Stomach (tissue), 9 donors: ENCODE data around the gene ATP2B2. TPM values are rescaled to one million over a fixed set of nuclear protein-coding genes. Genes with fewer than 3 reads are reported as not detected.

Source experiments
- DNase-seq, 2 donors: peaks; one replicate each; pipeline versions ENCODE4 v3.0.0 to v3.0.0-alpha.2; 2013 to 2019
- H3K27ac ChIP-seq, 5 donors: fragments of 200-600 bp in 4 of 5; sonication (generic) in 4 of 5; one replicate each; pipeline ENCODE4 v1.5.1; 2013 to 2019; ENCODE audit warnings: mild to moderate bottlenecking in 1 of 5, moderate library complexity in 1 of 5
- H3K27me3 ChIP-seq, 3 donors: fragments of 200-600 bp; sonication (generic); one replicate each; pipeline ENCODE4 v1.5.1; 2017 to 2019; ENCODE audit warnings: mixed run types in 1 of 3
- H3K36me3 ChIP-seq, 4 donors: fragments of 200-600 bp; sonication (generic); 1 replicate in 3 of 4; 2 replicates in 1 of 4; pipeline ENCODE4 v1.5.1; 2016 to 2019
- H3K4me1 ChIP-seq, 4 donors: fragments of 200-600 bp; sonication (generic); one replicate each; pipeline ENCODE4 v1.5.1; 2016 to 2019
- H3K4me3 ChIP-seq, 4 donors: fragments of 200-600 bp; sonication (generic) in 3 of 4; one replicate each; pipeline ENCODE4 v1.5.1; 2016 to 2019; ENCODE audit warnings: mild to moderate bottlenecking in 1 of 4
- H3K9me3 ChIP-seq, 4 donors: fragments of 200-600 bp; sonication (generic); one replicate each; pipeline ENCODE4 v1.5.1; 2016 to 2019
- EP300 ChIP-seq: sonication (generic); formaldehyde crosslinking; IDR thresholded peaks from one replicate; pipeline ENCODE4 v1.6.1; 2017; ENCODE audit warnings: antibody characterized with exemption
- POLR2A ChIP-seq, 4 donors: fragments of 450-650 bp; IDR thresholded peaks; one replicate each; pipeline ENCODE4 v1.6.1; 2016; ENCODE audit warnings: antibody characterized with exemption in 4 of 4, control low read depth in 2 of 4, mild to moderate bottlenecking in 1 of 4, moderate library complexity in 1 of 4
- POLR2AphosphoS5 ChIP-seq, 3 donors: sonication (generic); formaldehyde crosslinking; IDR thresholded peaks; one replicate each; pipeline ENCODE4 v1.6.1; 2016; ENCODE audit warnings: antibody characterized with exemption in 3 of 3
- WGBS, 5 donors: extraction: QIAGEN DNeasy Blood & Tissue Kit in 3 of 5; methylation state at CpG; one replicate each; pipeline versions ENCODE4 v1.1.5 to v1.1.7; 2013 to 2018; 5-methylcytosine and 5-hydroxymethylcytosine counted together
- intact Hi-C: fragments of 100-400 bp; cut with DNase I; formaldehyde crosslinking; loops from one replicate; pipeline ENCODE4 v1.15.1; 2023; ENCODE audit warnings: low total_unique reads
- polyA plus RNA-seq, 3 donors: library from polyadenylated mRNA; stranded (reverse); fragments of 200-250 nt; gene quantifications; one replicate each; pipeline ENCODE4 v1.2.3, GENCODE V29; 2013
- total RNA-seq, 5 donors: library from RNA; depleted of rRNA; stranded (reverse); fragments of >200 nt; gene quantifications; one replicate each; pipeline versions ENCODE4 v1.1.0 to v1.2.3, GENCODE V29; 2014 to 2016
- TF ChIP-seq, protein P1 (sequence below), 7 experiments: fragments of 450-650 bp in 4 of 7; fragments of 200-600 bp in 3 of 7; sonication (generic) in 3 of 7; IDR thresholded peaks; one replicate each; pipeline ENCODE4 v1.5.1; 2016 to 2019; ENCODE audit warnings: antibody characterized with exemption in 7 of 7, control low read depth in 2 of 7, mild to moderate bottlenecking in 1 of 7
- donor health status: healthy with polysubstance abuse.
- donor health status: Bipolar disorder and iron deficiency.
- donor health status: healthy.

ATP2B2 gene
- total and polyA plus RNA-seq, 8 donors: 0.03 to 0.37 TPM; not detected in 6

DNA sequence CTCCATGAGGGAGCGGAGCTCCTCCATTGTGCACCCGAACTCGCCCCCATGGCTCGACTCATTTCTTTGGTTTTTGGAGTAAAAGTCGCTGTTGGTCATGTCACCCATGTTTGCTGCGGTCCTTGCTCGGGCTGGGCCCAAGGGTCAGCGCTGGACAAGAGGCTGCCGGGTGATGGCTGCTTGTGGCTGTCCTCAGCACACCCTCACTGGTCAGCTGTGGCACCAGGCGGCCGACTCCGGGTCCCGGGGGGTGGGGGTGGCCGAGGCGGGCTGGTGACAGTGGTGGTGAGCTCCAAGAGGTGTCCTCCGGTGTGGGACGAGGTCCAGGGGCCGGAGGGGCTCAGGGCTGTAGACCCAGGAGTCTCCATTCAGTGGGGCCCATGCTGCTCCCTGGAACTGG lies 56.0 kb downstream of the ATP2B2 start:
- intact Hi-C loops: no loop called here
- Histone ChIP-seq H3K4me3 (no peak overlapping the region), H3K36me3 (no peaks in the 10 kb centered on the region), H3K27me3 (peaks cover 0 to 54% (median 9%) of the 10 kb centered on the region in 3 donors), H3K27ac (no peak overlapping the region), H3K4me1 (no peaks in the 10 kb centered on the region), H3K9me3 (no peaks in the 10 kb centered on the region)
- 82 to 93% (median 88%) methylated on average over 15 to 18 of the region's 18 CpGs for WGBS, 5 donors
- no peak for DNase-seq
- TF ChIP-seq, protein P1, sequence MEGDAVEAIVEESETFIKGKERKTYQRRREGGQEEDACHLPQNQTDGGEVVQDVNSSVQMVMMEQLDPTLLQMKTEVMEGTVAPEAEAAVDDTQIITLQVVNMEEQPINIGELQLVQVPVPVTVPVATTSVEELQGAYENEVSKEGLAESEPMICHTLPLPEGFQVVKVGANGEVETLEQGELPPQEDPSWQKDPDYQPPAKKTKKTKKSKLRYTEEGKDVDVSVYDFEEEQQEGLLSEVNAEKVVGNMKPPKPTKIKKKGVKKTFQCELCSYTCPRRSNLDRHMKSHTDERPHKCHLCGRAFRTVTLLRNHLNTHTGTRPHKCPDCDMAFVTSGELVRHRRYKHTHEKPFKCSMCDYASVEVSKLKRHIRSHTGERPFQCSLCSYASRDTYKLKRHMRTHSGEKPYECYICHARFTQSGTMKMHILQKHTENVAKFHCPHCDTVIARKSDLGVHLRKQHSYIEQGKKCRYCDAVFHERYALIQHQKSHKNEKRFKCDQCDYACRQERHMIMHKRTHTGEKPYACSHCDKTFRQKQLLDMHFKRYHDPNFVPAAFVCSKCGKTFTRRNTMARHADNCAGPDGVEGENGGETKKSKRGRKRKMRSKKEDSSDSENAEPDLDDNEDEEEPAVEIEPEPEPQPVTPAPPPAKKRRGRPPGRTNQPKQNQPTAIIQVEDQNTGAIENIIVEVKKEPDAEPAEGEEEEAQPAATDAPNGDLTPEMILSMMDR (IDR thresholded peaks at IDR 0.05): no peak

DNA sequence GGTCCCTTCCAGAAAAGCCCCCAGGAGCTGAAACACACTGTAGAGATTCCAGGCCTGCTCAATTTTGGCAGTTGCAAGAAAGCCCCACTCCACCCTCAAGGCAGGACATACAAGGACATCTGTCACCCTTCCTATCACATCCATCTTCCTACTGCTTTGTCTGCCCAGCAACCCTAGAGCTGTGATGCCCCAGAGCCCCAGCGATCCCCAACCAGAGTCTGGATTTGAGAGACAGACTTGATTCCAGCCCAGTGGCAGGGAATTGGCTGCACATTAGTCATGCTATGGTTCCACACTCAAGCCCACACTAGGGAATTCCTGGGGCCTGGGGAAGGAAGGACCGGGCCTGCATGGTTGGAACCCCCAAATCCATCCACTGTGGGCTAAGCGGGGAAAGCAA lies 56.8 kb downstream of the ATP2B2 start:
- WGBS, 5 donors: 60 to 100% (median 83%) methylated on average over 1 to 3 of the region's 3 CpGs
- no peak for TF ChIP-seq POLR2AphosphoS5 (IDR thresholded peaks at IDR 0.05)
- TF ChIP-seq, protein P1 (IDR thresholded peaks at IDR 0.05): no peak
- peaks cover 0 to 52% (median 9%) of the 10 kb centered on the region in 3 donors for H3K27me3 ChIP-seq
- no peak overlapping the region for H3K27ac ChIP-seq
- no peaks in the 10 kb centered on the region for H3K36me3 ChIP-seq
- no peak for DNase-seq
- no peaks in the 10 kb centered on the region for H3K4me1 ChIP-seq
- H3K9me3 ChIP-seq: no peaks in the 10 kb centered on the region
- intact Hi-C loops: no loop called here
- H3K4me3 ChIP-seq: no peak overlapping the region

DNA sequence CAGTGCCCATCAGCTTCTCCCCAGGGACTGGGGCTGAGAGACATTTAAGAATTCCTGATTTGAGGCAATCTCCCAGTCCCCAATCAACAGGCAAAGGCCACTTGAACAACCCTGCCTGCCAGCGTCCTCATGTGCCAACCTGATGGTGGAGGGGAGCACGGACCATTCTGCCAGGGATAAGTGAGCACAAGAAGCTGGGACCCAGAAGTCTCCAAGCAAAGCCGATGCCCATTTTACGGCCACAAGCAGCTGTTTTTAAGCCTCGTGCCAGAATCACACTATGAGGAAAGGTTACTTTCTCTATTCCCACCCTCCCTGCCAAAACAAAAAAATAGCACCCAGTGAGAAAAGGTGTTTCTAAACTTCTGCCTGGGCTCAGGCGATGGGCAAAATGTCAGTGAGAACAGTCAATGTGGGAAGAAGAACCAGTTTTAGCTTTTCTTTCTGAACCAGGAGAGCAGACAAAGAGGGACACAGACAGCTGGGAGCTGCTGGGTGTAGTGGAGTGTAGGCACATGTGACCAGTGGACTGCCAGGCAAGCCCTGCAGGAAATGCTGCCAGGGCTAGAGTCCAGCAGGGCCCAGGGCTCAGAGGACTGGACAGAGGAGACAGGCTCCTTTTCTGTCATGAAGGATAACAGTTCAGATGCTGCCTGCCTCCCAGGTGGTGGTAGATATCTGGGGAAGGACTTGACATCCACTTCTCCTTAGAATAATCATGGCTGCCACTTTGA lies 57.7 kb downstream of the ATP2B2 start:
- Histone ChIP-seq H3K4me3 (no peak overlapping the region), H3K27me3 (peaks cover 0 to 49% (median 9%) of the 10 kb centered on the region in 3 donors), H3K9me3 (no peaks in the 10 kb centered on the region), H3K36me3 (no peaks in the 10 kb centered on the region), H3K27ac (no peak overlapping the region), H3K4me1 (no peaks in the 10 kb centered on the region)
- WGBS, 5 donors: 59 to 74% (median 70%) methylated on average over 6 of the region's 6 CpGs
- TF ChIP-seq EP300: no peak
- TF ChIP-seq, protein P1 (IDR thresholded peaks at IDR 0.05): no peak
- no peak for TF ChIP-seq POLR2AphosphoS5 (IDR thresholded peaks at IDR 0.05)
- TF ChIP-seq POLR2A (IDR thresholded peaks at IDR 0.05): no peak
- DNase-seq: no peak
- intact Hi-C loops: no loop called here

GRCh38 chr3:10447110-10447509 lies 58.3 kb downstream of the ATP2B2 start:
- no peak for TF ChIP-seq EP300
- TF ChIP-seq POLR2AphosphoS5 (IDR thresholded peaks at IDR 0.05): no peak
- TF ChIP-seq POLR2A (IDR thresholded peaks at IDR 0.05): no peak
- TF ChIP-seq, protein P1 (IDR thresholded peaks at IDR 0.05): no peak
- Histone ChIP-seq H3K9me3 (no peaks in the 10 kb centered on the region), H3K27me3 (peaks cover 0 to 43% (median 9%) of the 10 kb centered on the region in 3 donors), H3K36me3 (no peaks in the 10 kb centered on the region), H3K4me3 (no peak overlapping the region), H3K27ac (no peak overlapping the region), H3K4me1 (no peaks in the 10 kb centered on the region)
- no peak for DNase-seq
- 76 to 100% (median 87%) methylated on average over 1 to 5 of the region's 5 CpGs for WGBS, 5 donors
- intact Hi-C loops: no loop called here
